ENCODE results near the gene CTNNA1.
"Not testable (repeated sequence)": the region's sequence is repeated elsewhere in the genome, so short reads cannot be mapped to it uniquely, and the experiment has no call there.

DNA sequence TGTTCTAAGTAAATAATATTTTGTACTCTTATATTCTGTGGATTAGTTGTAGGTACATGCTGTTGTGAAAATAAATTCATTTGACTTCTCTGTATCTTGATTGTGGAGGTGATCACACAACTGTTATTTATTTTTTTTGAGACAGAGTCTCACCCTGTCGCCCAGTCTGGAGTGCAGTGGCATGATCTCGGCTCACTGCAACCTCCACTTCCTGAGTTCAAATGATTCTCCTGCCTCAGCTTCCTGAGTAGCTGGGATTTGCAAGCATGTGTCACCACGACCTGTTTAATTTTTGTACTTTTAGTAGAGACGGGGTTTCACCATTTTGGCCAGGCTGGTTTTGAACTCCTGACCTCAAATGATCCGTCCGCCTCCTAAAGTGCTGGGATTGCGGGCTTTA, 7.9 kb downstream of the CTNNA1 start:
- not testable (repeated sequence) for TF ChIP-seq POLR2AphosphoS5 (IDR thresholded peaks at IDR 0.05; ENCODE audit: control insufficient read depth, insufficient read depth, low read depth, low read length); MTF1 (CRISPR knock-in tag; IDR thresholded peaks at IDR 0.05; ENCODE audit: borderline replicate concordance); MYNN (IDR thresholded peaks at IDR 0.05); MYNN (CRISPR knock-in tag; IDR thresholded peaks at IDR 0.05); FOSL1 (tag; conservative IDR thresholded peaks at IDR 0.05); RFX5 (IDR thresholded peaks at IDR 0.05; ENCODE audit: low read depth, low read length); ILK (tag; IDR thresholded peaks at IDR 0.05; ENCODE audit: borderline replicate concordance, low read depth); CC2D1A (IDR thresholded peaks at IDR 0.05); SPI1 (IDR thresholded peaks at IDR 0.05; ENCODE audit: borderline replicate concordance, low read depth, low read length); RBM17 (IDR thresholded peaks at IDR 0.05; ENCODE audit: borderline replicate concordance, low read depth, low read length)
- TF ChIP-seq, protein P1, sequence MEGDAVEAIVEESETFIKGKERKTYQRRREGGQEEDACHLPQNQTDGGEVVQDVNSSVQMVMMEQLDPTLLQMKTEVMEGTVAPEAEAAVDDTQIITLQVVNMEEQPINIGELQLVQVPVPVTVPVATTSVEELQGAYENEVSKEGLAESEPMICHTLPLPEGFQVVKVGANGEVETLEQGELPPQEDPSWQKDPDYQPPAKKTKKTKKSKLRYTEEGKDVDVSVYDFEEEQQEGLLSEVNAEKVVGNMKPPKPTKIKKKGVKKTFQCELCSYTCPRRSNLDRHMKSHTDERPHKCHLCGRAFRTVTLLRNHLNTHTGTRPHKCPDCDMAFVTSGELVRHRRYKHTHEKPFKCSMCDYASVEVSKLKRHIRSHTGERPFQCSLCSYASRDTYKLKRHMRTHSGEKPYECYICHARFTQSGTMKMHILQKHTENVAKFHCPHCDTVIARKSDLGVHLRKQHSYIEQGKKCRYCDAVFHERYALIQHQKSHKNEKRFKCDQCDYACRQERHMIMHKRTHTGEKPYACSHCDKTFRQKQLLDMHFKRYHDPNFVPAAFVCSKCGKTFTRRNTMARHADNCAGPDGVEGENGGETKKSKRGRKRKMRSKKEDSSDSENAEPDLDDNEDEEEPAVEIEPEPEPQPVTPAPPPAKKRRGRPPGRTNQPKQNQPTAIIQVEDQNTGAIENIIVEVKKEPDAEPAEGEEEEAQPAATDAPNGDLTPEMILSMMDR (IDR thresholded peaks at IDR 0.05 in 2 of 3, conservative IDR thresholded peaks at IDR 0.05 in 1 of 3; ENCODE audit: insufficient read depth in 2 of 3, low read depth in 1 of 3, low read length in 3 of 3): not testable (repeated sequence)
- TF ChIP-seq, protein P2, sequence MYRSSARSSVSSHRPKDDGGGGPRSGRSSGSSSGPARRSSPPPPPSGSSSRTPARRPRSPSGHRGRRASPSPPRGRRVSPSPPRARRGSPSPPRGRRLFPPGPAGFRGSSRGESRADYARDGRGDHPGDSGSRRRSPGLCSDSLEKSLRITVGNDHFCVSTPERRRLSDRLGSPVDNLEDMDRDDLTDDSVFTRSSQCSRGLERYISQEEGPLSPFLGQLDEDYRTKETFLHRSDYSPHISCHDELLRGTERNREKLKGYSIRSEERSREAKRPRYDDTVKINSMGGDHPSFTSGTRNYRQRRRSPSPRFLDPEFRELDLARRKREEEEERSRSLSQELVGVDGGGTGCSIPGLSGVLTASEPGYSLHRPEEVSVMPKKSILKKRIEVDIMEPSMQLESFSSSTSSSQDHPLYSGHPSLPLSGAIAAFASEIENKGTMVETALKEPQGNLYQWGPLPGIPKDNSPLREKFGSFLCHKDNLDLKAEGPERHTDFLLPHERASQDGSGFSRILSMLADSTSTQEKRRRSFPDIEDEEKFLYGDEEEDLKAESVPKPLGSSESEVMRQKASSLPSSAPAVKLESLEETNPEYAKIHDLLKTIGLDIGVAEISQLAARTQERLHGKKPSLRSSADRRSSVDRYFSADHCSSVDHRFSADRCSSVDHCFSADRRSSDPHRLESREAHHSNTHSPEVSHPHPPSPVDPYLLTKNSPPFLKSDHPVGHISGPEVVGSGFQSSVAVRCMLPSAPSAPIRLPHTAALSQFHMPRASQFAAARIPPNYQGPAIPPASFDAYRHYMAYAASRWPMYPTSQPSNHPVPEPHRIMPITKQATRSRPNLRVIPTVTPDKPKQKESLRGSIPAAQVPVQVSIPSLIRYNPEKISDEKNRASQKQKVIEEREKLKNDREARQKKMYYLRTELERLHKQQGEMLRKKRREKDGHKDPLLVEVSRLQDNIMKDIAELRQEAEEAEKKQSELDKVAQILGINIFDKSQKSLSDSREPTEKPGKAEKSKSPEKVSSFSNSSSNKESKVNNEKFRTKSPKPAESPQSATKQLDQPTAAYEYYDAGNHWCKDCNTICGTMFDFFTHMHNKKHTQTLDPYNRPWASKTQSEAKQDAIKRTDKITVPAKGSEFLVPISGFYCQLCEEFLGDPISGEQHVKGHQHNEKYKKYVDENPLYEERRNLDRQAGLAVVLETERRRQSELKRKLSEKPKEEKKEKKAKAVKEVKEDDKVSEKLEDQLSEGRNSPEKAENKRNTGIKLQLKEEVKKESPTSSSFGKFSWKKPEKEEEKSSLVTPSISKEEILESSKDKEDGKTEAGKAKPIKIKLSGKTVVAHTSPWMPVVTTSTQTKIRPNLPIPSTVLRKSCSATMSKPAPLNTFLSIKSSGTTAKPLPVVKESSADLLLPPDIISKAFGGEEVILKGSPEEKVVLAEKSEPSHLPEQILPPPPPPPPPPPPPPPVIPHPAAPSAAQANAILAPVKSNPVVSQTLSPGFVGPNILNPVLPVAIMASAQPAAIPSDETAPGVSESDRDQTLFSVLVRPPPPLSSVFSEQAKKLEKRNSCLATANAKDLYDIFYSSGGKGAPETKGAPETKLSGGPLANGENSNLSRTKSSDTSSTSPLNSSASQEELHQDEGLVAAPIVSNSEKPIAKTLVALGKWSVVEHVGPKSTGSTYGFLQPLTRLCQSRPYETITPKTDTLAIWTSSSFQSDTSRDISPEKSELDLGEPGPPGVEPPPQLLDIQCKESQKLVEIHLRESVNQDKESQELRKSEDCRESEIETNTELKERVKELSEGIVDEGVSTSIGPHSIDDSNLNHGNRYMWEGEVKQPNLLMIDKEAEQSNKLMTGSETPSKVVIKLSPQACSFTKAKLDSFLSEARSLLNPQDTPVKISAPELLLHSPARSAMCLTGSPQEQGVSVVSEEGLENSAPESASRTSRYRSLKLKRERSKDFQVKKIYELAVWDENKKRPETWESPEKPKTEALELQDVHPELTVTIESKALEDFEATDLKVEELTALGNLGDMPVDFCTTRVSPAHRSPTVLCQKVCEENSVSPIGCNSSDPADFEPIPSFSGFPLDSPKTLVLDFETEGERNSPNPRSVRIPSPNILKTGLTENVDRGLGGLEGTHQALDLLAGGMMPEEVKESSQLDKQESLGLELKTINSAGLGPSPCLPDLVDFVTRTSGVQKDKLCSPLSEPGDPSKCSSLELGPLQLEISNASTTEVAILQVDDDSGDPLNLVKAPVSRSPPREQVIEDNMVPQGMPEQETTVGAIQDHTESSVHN (IDR thresholded peaks at IDR 0.05; ENCODE audit: borderline replicate concordance in 1 of 2, low read depth in 1 of 2): not testable (repeated sequence)
- TF ChIP-seq, protein P3, sequence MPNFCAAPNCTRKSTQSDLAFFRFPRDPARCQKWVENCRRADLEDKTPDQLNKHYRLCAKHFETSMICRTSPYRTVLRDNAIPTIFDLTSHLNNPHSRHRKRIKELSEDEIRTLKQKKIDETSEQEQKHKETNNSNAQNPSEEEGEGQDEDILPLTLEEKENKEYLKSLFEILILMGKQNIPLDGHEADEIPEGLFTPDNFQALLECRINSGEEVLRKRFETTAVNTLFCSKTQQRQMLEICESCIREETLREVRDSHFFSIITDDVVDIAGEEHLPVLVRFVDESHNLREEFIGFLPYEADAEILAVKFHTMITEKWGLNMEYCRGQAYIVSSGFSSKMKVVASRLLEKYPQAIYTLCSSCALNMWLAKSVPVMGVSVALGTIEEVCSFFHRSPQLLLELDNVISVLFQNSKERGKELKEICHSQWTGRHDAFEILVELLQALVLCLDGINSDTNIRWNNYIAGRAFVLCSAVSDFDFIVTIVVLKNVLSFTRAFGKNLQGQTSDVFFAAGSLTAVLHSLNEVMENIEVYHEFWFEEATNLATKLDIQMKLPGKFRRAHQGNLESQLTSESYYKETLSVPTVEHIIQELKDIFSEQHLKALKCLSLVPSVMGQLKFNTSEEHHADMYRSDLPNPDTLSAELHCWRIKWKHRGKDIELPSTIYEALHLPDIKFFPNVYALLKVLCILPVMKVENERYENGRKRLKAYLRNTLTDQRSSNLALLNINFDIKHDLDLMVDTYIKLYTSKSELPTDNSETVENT (CRISPR knock-in tag; IDR thresholded peaks at IDR 0.05): not testable (repeated sequence)
- TF ChIP-seq, protein P4, sequence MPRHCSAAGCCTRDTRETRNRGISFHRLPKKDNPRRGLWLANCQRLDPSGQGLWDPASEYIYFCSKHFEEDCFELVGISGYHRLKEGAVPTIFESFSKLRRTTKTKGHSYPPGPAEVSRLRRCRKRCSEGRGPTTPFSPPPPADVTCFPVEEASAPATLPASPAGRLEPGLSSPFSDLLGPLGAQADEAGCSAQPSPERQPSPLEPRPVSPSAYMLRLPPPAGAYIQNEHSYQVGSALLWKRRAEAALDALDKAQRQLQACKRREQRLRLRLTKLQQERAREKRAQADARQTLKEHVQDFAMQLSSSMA (CRISPR knock-in tag; IDR thresholded peaks at IDR 0.05): not testable (repeated sequence)

Measured in K562 (cell line).